Stimulated activated CD4-positive, alpha-beta T cell treated with anti-CD3 and anti-CD28 coated beads, Interleukin-12 subunit alpha, Interleukin-12 subunit beta, amount 100 ng/mL, for 4 hours (primary cell): ENCODE data around the gene KDM1A.

Experiments used
- DNase-seq: peaks from one replicate; pipeline ENCODE4 v3.0.0-alpha.2; 2020

The KDM1A gene

DNA sequence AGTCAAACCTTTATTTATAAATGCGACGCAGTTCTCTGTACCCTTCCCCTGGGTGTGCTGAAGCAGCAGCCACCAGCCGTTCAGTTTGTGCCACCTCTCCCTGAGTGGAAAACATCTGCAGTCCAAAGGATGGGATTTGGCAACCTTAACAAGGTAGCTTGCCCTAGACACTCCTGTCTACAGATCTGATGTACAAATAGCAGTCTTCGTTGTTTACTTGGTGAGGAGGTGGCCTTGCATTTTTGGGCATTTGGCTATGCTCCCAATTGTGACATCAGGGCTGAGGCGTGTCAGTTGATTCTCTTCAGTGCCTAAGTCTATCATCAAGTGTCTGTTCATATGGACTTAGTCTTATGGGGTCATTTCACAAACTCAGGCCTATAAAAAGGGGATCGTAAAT lies 59.8 kb downstream of the KDM1A start:
- no peak for DNase-seq

GRCh38 chr1:23080885-23081284 lies 61.6 kb downstream of the KDM1A start:
- DNase-seq: no peak

DNA sequence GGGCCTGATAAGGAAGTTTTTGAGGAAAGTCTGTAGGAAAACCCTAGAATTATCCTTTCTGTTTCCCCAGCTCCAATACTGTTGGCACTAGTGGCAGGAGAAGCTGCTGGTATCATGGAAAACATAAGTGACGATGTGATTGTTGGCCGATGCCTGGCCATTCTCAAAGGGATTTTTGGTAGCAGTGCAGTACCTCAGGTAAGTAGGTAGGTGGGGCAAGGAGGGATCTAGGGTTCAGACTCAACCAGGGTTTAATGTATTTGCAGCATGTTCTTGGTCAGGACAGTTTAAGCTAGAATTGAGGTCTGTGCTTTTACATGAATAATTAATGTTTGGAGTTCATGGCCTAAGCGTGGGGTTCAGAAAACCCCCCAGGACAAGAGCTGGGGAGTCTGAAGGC lies 62.1 kb downstream of the KDM1A start:
- no peak for DNase-seq

DNA sequence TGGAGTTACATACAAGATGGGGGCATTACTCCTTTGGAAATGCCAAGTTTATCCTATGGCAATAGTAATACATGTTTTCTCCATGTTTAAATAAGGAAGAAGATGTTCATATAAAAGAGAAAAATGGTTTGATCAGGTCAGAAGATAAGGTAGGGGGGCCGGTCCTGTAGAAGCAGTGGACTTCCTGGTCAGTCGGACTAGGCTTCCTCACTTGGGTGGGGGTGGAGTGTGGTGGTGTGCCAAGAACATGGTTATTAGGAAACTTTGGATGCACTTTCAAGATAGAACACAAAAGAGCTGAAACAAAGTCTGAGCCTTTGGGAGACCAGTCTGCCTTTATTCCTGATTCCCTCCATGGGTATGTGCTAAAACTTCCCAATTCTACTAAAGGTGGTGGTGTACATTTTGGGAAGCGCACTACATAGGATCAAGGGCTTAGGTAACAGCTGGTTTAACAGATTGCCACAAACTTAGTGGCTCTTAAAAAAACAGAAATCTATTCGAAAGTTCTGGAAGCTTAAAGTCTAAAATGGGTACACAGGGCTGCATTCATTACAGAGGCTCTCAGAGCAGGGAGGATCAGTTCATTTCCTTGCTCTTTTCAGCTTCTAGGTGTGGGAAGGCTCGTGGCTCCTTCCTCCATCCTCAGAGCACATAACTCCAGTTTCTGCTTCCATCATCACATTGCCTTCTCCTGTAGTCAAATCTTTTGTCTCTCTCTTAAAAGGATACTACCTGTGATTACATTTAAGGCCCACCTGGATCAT lies 64.6 kb downstream of the KDM1A start:
- no peak for DNase-seq

GRCh38 chr1:23084880-23085279 lies 65.6 kb downstream of the KDM1A start:
- DNase-seq: no peak

DNA sequence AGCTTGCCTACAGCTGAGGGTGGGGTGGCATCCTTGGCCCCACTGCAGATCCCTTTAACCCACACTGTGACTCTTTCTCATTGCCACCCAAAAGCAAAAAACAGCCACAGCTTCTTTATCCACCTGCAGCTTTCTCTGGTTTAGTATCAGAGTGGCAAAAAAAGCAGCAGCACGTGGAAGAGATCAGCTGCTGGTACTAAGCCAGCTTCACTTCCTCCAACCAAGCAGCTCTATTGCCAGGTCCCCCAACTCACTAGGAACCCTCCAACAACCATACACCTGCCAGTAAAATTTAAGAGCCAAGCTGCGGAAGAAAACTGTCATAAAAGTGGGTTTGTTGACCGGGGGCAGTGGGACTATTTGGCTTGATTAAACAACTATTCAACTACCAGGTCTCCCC lies 66.4 kb downstream of the KDM1A start:
- DNase-seq: no peak

GRCh38 chr1:23088027-23088426 lies 68.8 kb downstream of the KDM1A start:
- no peak for DNase-seq

- DNase-seq: no peak
These were observed 70.8 kb downstream of the KDM1A start for GRCh38 chr1:23090056-23090455.

- DNase-seq: no peak
These were observed 72.3 kb downstream of the KDM1A start for GRCh38 chr1:23091545-23091944.

DNA sequence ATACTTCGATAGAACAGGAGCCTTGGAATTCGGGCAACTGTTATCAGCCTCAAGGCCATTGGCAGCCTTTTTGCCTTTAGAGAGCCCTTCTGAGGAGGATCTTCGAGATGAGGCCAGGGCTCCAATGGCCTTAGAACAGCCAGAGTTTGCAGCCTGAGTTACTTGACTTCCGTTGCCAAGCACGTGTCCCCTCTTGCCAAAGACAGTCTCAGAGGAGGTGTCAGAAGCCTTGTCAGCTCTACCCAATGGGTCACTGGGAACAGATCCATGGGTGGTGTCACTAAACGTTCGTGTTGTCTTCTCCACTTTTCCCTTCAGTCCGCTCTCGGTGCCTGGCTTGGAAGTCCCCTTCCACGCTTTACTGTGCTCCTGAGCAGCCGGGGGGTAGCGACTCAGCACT lies 73.2 kb downstream of the KDM1A start:
- DNase-seq: no peak

DNA sequence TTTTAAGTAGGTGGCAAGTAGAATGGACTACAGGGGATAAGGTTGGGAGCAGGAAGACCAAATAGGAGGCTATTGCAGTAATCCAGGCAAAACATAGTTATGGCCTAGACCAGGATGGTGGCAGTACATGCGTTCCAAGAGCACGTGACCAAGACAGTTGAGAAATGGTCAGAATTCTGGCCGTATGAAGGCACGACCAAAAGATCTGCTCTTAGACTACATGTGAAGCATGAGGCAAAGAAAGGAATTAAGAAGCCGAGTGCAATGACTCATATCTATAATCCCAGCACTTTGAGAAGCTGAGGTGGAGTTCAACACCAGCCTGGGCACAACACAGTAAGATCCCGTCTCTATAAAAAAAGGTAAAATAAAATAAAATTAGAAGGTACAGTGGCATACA lies 78.0 kb downstream of the KDM1A start:
- DNase-seq: no peak

- DNase-seq: peak; percentile 45
These were observed 79.3 kb downstream of the KDM1A start for GRCh38 chr1:23098463-23099170.

- no peak for DNase-seq
These were observed 79.9 kb downstream of the KDM1A start for GRCh38 chr1:23099171-23099536.

GRCh38 chr1:23100074-23100748 lies 80.9 kb downstream of the KDM1A start:
- DNase-seq: no peak

DNA sequence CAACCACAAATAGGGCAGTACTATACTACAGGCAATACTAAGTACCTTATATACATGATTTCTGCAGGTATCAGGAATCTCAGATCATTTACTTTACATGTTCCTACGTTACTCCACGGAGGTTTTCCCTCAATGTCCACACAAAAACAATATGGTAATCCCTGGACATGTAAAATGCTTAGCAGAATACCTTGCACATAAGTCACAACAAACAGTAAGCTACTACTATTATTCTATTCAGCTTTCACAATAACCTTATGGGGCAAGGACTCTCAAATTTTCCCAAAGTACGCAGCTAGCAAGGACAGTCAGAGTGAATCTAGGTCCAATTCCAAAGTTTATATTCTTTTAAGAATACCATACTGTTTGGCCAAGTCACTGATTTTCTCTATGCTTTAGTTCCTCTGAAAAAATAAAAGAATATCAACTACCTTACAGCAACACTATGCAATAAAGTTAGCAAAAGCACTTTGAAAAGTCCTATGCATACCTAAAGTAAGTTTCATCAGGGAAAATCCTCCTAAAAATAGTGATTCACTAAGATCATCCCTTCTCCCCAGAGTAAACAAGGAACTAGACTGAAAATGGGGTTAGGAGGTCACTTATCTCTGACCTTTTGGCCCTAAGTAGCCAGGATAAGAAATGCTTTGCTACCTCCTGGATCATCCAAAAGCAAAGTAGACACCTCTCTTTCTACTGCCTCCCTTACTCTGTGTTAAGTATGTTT lies 82.0 kb downstream of the KDM1A start:
- no peak for DNase-seq

DNA sequence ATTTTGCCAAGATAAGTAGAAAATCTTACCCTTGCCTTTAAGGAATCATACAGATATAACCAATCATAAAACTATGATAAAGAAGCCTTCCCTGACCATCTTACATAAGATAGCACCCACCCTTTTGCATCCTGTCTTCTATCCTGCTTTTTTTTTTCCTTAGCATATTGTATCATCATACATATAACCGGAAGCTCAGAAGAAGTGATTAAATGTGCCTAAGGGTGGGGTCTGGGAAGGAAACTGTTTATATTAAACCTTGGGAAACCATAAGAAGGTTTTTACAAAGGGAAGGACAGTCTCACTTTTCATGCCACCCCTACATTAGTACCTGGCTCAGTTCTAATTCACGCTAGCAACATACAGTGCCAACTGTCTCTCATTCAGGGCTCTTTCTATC lies 82.6 kb downstream of the KDM1A start:
- DNase-seq: no peak

DNA sequence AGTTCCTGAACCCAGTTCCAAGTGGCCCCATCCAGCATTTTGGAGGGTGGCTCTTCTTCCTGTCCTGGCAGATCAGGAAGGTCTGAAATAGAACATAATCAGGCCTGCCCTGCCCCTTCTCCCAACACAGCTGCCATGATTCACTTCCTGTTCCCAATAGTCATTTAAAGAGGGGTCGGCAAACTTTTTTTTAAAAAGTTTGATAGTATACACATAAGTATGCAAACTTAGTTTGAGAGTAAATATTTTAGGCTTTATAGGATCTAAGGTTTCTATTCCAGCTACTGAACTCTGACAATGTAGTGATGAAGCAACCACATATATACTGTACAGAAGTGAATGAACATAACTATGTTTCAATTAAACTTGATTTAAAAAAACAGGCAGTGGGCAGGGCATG lies 83.0 kb downstream of the KDM1A start:
- no peak for DNase-seq

DNA sequence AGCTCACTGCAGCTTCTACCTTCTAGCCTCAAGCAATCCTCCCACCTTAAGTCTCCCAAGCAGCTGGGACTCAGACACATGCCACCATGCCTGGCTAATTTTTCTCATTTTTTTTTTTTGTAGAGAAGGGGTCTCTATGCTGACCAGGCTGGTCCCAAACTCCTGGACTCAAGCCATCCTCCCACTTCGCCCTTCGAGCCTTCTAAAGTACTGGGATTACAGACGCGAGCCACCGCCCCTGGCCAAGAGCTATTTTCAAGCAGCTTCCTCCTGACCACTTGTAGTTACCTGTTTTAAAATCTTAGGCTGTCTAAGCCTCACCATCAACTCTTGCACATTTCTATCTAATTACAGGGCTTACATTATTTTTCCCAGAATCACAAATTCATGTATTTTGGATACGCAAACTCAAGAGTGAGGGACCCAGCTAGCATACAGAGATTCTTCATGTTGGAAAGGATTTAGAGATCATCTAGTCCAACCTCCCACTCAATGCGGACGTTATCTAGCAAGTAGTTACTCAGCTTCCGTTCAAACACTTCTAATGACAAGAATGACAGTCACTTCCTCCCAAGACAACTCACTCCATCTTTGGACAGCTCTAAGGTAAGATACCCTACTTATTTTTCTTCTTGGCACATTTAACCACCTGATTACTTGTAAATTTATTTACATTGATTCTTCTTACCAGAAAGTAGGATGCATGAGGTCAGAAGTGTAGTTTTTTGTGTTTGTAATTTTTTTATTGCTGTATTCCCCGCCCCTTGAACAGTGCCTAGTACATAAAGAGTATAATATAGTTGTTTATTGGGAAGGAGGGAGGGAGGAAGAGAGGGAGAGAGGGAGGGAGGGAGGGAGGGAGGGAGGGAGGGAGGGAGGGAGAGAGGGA lies 84.0 kb downstream of the KDM1A start:
- DNase-seq: no peak

DNA sequence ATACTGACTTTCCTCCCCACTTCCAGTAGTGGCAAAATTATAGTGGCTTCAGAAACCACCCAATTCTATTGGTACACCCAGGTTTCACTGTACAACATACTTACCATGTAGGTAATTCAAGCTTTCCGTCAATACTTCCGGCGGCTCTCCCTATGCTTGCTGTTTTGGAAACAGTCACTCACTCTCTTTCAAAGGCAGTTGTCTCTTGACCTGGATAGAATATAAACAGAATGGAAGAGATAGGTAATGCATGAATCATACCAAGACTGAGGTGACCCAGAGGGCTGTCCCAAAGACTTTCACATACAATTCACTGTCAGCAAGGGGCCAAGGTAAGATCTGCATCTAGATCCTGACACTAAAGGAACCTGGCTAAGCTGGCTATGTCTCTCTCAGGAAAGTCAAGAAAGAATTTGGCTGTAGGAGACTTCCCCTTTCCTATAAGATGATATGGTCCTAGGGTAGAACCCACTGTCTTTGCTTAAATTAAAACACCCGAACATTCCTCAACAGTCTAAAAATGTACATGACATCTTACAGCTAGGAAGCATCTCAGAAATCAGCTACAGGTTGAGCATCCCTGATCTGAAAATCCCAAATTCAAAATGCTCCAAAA lies 89.8 kb downstream of the KDM1A start:
- DNase-seq: no peak

- no peak for DNase-seq
These were observed 91.1 kb downstream of the KDM1A start for GRCh38 chr1:23110391-23110790.

DNA sequence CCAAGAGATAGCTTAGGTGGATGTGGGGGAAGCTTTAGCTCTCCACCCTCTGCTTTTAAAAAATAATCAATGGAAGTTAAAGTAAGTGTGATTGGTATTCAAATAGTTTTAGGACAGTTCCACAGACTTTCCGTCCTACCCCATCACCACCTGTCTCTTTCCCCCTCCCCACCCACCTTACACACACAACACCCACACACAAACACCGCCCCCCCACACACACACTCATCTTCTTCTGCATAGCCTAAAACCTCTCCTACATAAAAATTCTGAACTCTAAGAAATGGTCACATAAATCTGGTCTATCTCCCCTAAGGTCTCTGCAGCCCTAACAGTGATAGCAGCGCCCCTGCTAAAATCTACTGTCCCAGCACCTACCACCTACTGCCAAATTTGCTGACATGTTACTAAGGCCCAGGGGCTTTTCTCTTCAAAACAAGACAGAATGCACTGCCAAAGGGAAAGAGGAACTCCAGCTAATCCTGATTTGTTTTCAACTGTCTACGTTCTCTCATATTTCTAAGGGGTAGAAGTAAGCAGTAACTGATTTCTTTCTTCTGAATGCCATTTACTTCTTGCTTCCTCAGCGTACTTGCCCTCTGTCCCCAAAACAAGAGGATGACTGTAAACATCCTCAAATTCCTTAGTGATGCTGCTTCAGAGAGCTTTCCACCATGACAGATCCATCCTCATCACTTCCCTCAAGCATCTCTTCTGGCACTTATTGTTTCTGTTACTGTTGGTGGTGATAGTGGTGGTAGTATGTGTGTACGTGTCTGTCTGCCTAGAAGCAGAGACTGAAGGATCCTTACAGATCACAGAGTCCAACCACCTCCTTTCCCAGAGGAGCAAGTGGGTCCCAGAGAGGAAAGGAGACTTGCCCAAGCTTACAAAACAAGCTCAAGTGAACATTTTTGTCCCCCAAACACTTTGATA lies 92.6 kb downstream of the KDM1A start:
- no peak for DNase-seq
